Fibroblast of skin of scalp (primary cell): ENCODE data around the gene RFPL1.
"Not testable (repeated sequence)": the region's sequence is repeated elsewhere in the genome, so short reads cannot be mapped to it uniquely, and the experiment has no call there.

Experiments
- DNase-seq: peaks from one replicate; pipeline ENCODE4 v3.0.0-alpha.2; 2013

RFPL1 gene

GRCh38 chr22:29479417-29480261, 41.3 kb downstream of the RFPL1 start, which contains the start of gene NEFH:
Gene NEFH, plus strand, starts transcription at chr22:29480218. Its CDS starts 45 bp downstream, at chr22:29480263.
- no peak for DNase-seq

GRCh38 chr22:29480262-29480511, 41.8 kb downstream of the RFPL1 start:
- DNase-seq = no peak

GRCh38 chr22:29480512-29481264, 42.3 kb downstream of the RFPL1 start:
- peak; percentile 73 for DNase-seq

- DNase-seq = no peak
These were observed 43.0 kb downstream of the RFPL1 start for GRCh38 chr22:29481265-29482000.

- DNase-seq = no peak
These were observed 43.9 kb downstream of the RFPL1 start for GRCh38 chr22:29482253-29482652.

GRCh38 chr22:29482726-29483125, 44.3 kb downstream of the RFPL1 start:
- no peak for DNase-seq

GRCh38 chr22:29483254-29483653, 44.9 kb downstream of the RFPL1 start:
- DNase-seq = no peak

GRCh38 chr22:29484642-29485041, 46.3 kb downstream of the RFPL1 start:
- DNase-seq = no peak

- DNase-seq = no peak
These were observed 47.1 kb downstream of the RFPL1 start for GRCh38 chr22:29485448-29485847.

- no peak for DNase-seq
These were observed 49.1 kb downstream of the RFPL1 start for GRCh38 chr22:29487426-29487986.

- not testable (repeated sequence) for DNase-seq
These were observed 50.9 kb downstream of the RFPL1 start for GRCh38 chr22:29489127-29489780.

GRCh38 chr22:29491012-29491411, 52.6 kb downstream of the RFPL1 start:
- no peak for DNase-seq
